WTC11 (cell line): ENCODE results near the gene ZNF532. TPM values are rescaled to one million over a fixed set of nuclear protein-coding genes. Genes with fewer than 3 reads are reported as not detected.
A peak's percentile ranks its signal among the peaks of the same experiment; 100 is the strongest.

Experiments
- ATAC-seq: fragments of 200-7000 bp; cut with Tn5 transposase; 2 replicates; pipeline ENCODE4 v1.10.0; 2021; ENCODE audit warnings: mild to moderate bottlenecking, moderate library complexity
- CTCF ChIA-PET: fragments of 300-600 bp; sonication (Branson Sonifier 250); formaldehyde crosslinking; loops from one replicate; lab custom pipeline; 2021; ENCODE audit warnings: antibody characterized with exemption; lab: Charles Lee
- POLR2A ChIA-PET: fragments of 350-600 bp; sonication (Branson Sonifier 250); formaldehyde crosslinking; loops from one replicate; lab custom pipeline; 2021; ENCODE audit warnings: antibody characterized with exemption; lab: Charles Lee
- DNase-seq: peaks from one replicate; pipeline ENCODE4 v3.0.0; 2021; ENCODE audit warnings: low spot score
- H3K27ac Mint-ChIP-seq: 2 replicates; pipeline ENCODE4 v1.8.0; 2021; ENCODE audit warnings: mixed read lengths
- H3K27me3 Mint-ChIP-seq: 2 replicates; pipeline ENCODE4 v1.8.0; 2021; ENCODE audit warnings: low read depth, mild to moderate bottlenecking, moderate library complexity, mixed read lengths
- H3K36me3 Mint-ChIP-seq: 2 replicates; pipeline ENCODE4 v1.8.0; 2021; ENCODE audit warnings: mixed read lengths
- H3K4me1 Mint-ChIP-seq: 2 replicates; pipeline ENCODE4 v1.8.0; 2022; ENCODE audit warnings: mixed read lengths
- H3K4me3 Mint-ChIP-seq: 2 replicates; pipeline ENCODE4 v1.8.0; 2021; ENCODE audit warnings: mild to moderate bottlenecking, moderate library complexity, mixed read lengths
- H3K9me3 Mint-ChIP-seq: 2 replicates; pipeline ENCODE4 v1.8.0; 2021; ENCODE audit warnings: mixed read lengths
- CREM ChIP-seq: sonication (generic); formaldehyde crosslinking; IDR thresholded peaks from 2 replicates; pipeline ENCODE4 v1.8.1; 2022; ENCODE audit warnings: mild to moderate bottlenecking, missing genetic modification reagents, moderate library complexity
- FOXJ3 ChIP-seq: sonication (generic); formaldehyde crosslinking; IDR thresholded peaks from 2 replicates; pipeline ENCODE4 v1.9.0; 2021; ENCODE audit warnings: missing genetic modification reagents, mild to moderate bottlenecking, borderline replicate concordance
- FOXK1 ChIP-seq: sonication (generic); formaldehyde crosslinking; IDR thresholded peaks from 2 replicates; pipeline ENCODE4 v1.8.0; 2022; ENCODE audit warnings: mild to moderate bottlenecking, moderate library complexity, missing genetic modification reagents
- JUN ChIP-seq: sonication (generic); formaldehyde crosslinking; IDR thresholded peaks from 2 replicates; pipeline ENCODE4 v1.8.0; 2023; ENCODE audit warnings: mild to moderate bottlenecking, missing genetic modification reagents
- MYBL2 ChIP-seq: sonication (generic); formaldehyde crosslinking; IDR thresholded peaks from 2 replicates; pipeline ENCODE4 v1.8.1; 2023; ENCODE audit warnings: mild to moderate bottlenecking, moderate library complexity, missing genetic modification reagents
- SMAD4 ChIP-seq: sonication (generic); formaldehyde crosslinking; IDR thresholded peaks from 2 replicates; pipeline ENCODE4 v1.8.0; 2022; ENCODE audit warnings: mild to moderate bottlenecking, missing genetic modification reagents
- SP1 ChIP-seq: sonication (generic); formaldehyde crosslinking; conservative IDR thresholded peaks from 2 replicates; pipeline ENCODE4 v1.8.1; 2022; ENCODE audit warnings: missing genetic modification reagents
- TP53 ChIP-seq: sonication (generic); formaldehyde crosslinking; IDR thresholded peaks from 2 replicates; pipeline ENCODE4 v1.8.1; 2023; ENCODE audit warnings: mild to moderate bottlenecking, missing genetic modification reagents
- ZNF138 ChIP-seq: sonication (generic); formaldehyde crosslinking; conservative IDR thresholded peaks from 2 replicates; pipeline ENCODE4 v1.8.1; 2022; ENCODE audit warnings: mild to moderate bottlenecking, moderate library complexity, missing genetic modification reagents
- ZNF317 ChIP-seq: sonication (generic); formaldehyde crosslinking; IDR thresholded peaks from 2 replicates; pipeline ENCODE4 v1.8.1; 2023; ENCODE audit warnings: low read depth, mild to moderate bottlenecking, moderate library complexity, missing genetic modification reagents, borderline replicate concordance
- total RNA-seq: library from RNA; stranded (reverse); gene quantifications from 3 replicates; pipeline ENCODE4 v1.2.3, GENCODE V29; 2021
- TF ChIP-seq, protein P1 (sequence below): sonication (generic); formaldehyde crosslinking; IDR thresholded peaks from 2 replicates; pipeline ENCODE4 v1.8.0; 2023; ENCODE audit warnings: missing genetic modification reagents
- TF ChIP-seq, protein P2 (sequence below): fragments of 250-450 bp; sonication (Bioruptor Pico); IDR thresholded peaks from 2 replicates; pipeline ENCODE4 v2.1.2; 2022; ENCODE audit warnings: mild to moderate bottlenecking, moderate library complexity
- TF ChIP-seq, protein P3 (sequence below): sonication (generic); formaldehyde crosslinking; IDR thresholded peaks from 2 replicates; pipeline ENCODE4 v1.8.1; 2023; ENCODE audit warnings: mild to moderate bottlenecking, missing genetic modification reagents, moderate library complexity
- TF ChIP-seq, protein P4 (sequence below): sonication (generic); formaldehyde crosslinking; IDR thresholded peaks from 2 replicates; pipeline ENCODE4 v1.8.1; 2023; ENCODE audit warnings: mild to moderate bottlenecking, moderate library complexity, missing genetic modification reagents
- TF ChIP-seq, protein P5 (sequence below): sonication (generic); formaldehyde crosslinking; conservative IDR thresholded peaks from 2 replicates; pipeline ENCODE4 v1.8.1; 2022; ENCODE audit warnings: mild to moderate bottlenecking, missing genetic modification reagents
- TF ChIP-seq, protein P6 (sequence below): sonication (generic); formaldehyde crosslinking; IDR thresholded peaks from 2 replicates; pipeline ENCODE4 v1.8.0; 2022; ENCODE audit warnings: missing genetic modification reagents
- TF ChIP-seq, protein P7 (sequence below): fragments of 250-450 bp; sonication (Bioruptor Pico); IDR thresholded peaks from 2 replicates; pipeline ENCODE4 v1.9.0; 2021; ENCODE audit warnings: moderate library complexity, mild to moderate bottlenecking, inconsistent platforms, borderline replicate concordance
- TF ChIP-seq, protein P8 (sequence below): sonication (generic); formaldehyde crosslinking; IDR thresholded peaks from 2 replicates; pipeline ENCODE4 v1.8.1; 2022; ENCODE audit warnings: mild to moderate bottlenecking, missing genetic modification reagents, moderate library complexity, borderline replicate concordance

Gene ZNF532
- total RNA-seq, 1 experiment from 2014 or later, result 171 TPM

DNA sequence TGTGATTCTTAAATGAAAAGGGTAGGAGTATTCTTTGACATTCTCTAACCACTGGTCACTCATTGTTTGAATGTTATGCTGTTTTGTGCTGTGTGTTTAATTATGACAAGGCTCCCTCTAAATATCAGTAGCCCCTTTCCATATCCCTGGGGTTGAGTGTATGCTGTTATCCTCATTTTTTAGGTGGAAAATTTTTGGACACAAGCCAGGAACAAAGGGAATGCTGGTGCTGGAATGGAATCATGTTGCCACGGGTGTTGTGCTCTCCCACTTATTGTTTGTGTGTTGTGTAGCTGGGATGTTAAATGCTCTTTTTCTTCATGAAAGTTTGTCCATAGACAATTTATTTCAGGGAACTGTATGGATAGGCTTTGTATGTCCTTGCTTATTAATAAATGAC lies 43.3 kb downstream of the ZNF532 start:
- ATAC-seq (no peak), DNase-seq (no peak)
- TF ChIP-seq, protein P1, sequence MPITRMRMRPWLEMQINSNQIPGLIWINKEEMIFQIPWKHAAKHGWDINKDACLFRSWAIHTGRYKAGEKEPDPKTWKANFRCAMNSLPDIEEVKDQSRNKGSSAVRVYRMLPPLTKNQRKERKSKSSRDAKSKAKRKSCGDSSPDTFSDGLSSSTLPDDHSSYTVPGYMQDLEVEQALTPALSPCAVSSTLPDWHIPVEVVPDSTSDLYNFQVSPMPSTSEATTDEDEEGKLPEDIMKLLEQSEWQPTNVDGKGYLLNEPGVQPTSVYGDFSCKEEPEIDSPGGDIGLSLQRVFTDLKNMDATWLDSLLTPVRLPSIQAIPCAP (CRISPR knock-in tag), result no peak
- TF ChIP-seq, protein P2, sequence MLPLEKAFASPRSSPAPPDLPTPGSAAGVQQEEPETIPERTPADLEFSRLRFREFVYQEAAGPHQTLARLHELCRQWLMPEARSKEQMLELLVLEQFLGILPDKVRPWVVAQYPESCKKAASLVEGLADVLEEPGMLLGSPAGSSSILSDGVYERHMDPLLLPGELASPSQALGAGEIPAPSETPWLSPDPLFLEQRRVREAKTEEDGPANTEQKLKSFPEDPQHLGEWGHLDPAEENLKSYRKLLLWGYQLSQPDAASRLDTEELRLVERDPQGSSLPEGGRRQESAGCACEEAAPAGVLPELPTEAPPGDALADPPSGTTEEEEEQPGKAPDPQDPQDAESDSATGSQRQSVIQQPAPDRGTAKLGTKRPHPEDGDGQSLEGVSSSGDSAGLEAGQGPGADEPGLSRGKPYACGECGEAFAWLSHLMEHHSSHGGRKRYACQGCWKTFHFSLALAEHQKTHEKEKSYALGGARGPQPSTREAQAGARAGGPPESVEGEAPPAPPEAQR (CRISPR knock-in tag), result no peak
- TF ChIP-seq CREM (CRISPR knock-in tag), result no peak
- TF ChIP-seq SP1 (CRISPR knock-in tag), result no peak
- TF ChIP-seq, protein P3, sequence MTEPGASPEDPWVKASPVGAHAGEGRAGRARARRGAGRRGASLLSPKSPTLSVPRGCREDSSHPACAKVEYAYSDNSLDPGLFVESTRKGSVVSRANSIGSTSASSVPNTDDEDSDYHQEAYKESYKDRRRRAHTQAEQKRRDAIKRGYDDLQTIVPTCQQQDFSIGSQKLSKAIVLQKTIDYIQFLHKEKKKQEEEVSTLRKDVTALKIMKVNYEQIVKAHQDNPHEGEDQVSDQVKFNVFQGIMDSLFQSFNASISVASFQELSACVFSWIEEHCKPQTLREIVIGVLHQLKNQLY (CRISPR knock-in tag), result no peak
- no peak for TF ChIP-seq FOXJ3 (CRISPR knock-in tag)
- no peak for TF ChIP-seq ZNF138
- TF ChIP-seq, protein P4, sequence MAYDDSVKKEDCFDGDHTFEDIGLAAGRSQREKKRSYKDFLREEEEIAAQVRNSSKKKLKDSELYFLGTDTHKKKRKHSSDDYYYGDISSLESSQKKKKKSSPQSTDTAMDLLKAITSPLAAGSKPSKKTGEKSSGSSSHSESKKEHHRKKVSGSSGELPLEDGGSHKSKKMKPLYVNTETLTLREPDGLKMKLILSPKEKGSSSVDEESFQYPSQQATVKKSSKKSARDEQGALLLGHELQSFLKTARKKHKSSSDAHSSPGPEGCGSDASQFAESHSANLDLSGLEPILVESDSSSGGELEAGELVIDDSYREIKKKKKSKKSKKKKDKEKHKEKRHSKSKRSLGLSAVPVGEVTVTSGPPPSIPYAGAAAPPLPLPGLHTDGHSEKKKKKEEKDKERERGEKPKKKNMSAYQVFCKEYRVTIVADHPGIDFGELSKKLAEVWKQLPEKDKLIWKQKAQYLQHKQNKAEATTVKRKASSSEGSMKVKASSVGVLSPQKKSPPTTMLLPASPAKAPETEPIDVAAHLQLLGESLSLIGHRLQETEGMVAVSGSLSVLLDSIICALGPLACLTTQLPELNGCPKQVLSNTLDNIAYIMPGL (CRISPR knock-in tag), result no peak
- TF ChIP-seq FOXK1 (CRISPR knock-in tag), result no peak
- Mint-ChIP-seq H3K27ac (peak overlapping the region; percentile 90), H3K4me3 (no peak overlapping the region), H3K27me3 (no peaks in the 10 kb centered on the region), H3K36me3 (peaks cover 21% of the 10 kb centered on the region), H3K9me3 (no peaks in the 10 kb centered on the region), H3K4me1 (peaks cover 84% of the 10 kb centered on the region)
- CTCF ChIA-PET, result no interaction called here
- POLR2A ChIA-PET, result no interaction called here

DNA sequence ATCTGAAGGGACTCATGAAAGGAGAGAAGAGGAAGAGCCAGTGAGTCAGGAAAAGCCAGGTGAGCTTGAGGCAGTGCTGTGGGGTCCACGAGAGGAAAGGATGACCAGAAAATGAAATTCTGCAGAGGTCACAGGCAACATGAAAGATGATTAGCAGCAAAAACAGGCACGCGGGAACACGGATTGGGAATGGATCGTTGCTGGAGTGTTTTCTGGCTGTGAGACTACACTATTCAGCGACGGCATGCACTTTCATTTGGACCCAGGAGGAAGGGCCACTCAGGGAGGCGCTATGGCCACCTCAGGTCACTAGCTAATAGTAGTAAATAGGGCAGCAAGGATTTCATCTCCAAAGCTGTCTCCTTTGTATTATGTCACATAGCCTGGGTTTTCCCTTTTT lies 44.8 kb downstream of the ZNF532 start:
- H3K4me1 Mint-ChIP-seq, result peaks cover 83% of the 10 kb centered on the region
- no peaks in the 10 kb centered on the region for H3K9me3 Mint-ChIP-seq
- ChIA-PET POLR2A (no interaction called here), CTCF (interaction anchor here (1.0 kb wide), 1 partner anchor 10 kb away, joined by 3 read pairs; no protein-coding TSS in a partner anchor)
- peaks cover 11% of the 10 kb centered on the region for H3K36me3 Mint-ChIP-seq
- ATAC-seq, result peak; percentile 9; the same call in 1 of the 2 replicates
- TF ChIP-seq, protein P5, sequence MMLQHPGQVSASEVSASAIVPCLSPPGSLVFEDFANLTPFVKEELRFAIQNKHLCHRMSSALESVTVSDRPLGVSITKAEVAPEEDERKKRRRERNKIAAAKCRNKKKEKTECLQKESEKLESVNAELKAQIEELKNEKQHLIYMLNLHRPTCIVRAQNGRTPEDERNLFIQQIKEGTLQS (CRISPR knock-in tag), result no peak
- TF ChIP-seq, protein P6, sequence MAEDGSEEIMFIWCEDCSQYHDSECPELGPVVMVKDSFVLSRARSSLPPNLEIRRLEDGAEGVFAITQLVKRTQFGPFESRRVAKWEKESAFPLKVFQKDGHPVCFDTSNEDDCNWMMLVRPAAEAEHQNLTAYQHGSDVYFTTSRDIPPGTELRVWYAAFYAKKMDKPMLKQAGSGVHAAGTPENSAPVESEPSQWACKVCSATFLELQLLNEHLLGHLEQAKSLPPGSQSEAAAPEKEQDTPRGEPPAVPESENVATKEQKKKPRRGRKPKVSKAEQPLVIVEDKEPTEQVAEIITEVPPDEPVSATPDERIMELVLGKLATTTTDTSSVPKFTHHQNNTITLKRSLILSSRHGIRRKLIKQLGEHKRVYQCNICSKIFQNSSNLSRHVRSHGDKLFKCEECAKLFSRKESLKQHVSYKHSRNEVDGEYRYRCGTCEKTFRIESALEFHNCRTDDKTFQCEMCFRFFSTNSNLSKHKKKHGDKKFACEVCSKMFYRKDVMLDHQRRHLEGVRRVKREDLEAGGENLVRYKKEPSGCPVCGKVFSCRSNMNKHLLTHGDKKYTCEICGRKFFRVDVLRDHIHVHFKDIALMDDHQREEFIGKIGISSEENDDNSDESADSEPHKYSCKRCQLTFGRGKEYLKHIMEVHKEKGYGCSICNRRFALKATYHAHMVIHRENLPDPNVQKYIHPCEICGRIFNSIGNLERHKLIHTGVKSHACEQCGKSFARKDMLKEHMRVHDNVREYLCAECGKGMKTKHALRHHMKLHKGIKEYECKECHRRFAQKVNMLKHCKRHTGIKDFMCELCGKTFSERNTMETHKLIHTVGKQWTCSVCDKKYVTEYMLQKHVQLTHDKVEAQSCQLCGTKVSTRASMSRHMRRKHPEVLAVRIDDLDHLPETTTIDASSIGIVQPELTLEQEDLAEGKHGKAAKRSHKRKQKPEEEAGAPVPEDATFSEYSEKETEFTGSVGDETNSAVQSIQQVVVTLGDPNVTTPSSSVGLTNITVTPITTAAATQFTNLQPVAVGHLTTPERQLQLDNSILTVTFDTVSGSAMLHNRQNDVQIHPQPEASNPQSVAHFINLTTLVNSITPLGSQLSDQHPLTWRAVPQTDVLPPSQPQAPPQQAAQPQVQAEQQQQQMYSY (CRISPR knock-in tag), result peak; percentile 53
- DNase-seq, result no peak
- H3K27me3 Mint-ChIP-seq, result no peaks in the 10 kb centered on the region
- H3K27ac Mint-ChIP-seq, result peak overlapping the region; percentile 95
- no peak overlapping the region for H3K4me3 Mint-ChIP-seq

DNA sequence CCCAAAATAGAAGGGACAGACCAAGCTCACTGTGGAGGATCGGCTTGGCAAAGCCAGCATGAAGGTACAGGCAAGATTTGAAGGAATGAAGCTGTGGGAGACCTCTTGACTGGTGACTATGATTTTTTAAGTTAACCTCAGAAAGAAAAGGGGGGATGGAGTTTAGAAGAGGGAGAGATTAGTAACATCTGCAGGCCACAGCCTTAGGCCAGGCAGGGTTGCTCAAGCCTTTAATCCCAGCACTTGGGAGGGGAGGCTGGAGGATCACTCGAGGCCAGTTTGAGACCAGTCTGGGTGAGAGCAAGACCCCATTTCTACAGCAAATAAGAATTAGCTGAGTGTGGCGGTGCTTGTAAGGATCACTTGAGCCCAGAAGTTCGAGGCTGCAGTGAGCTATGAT lies 46.6 kb downstream of the ZNF532 start:
- ChIA-PET POLR2A (interaction anchor here (1.1 kb wide), 1 partner anchor 47 kb away, joined by 3 read pairs; the partner anchor contains the start of gene ZNF532), CTCF (interaction anchor here (0.6 to 1.9 kb wide), 4 partner anchors 16 to 147 kb away, joined by 3 to 5 read pairs (median 4); no protein-coding TSS in a partner anchor)
- Mint-ChIP-seq H3K36me3 (peaks cover 5% of the 10 kb centered on the region; the same call in 1 of the 2 replicates), H3K9me3 (no peaks in the 10 kb centered on the region)
- no peak for ATAC-seq
- no peak for TF ChIP-seq JUN (CRISPR knock-in tag)
- no peak for TF ChIP-seq MYBL2 (CRISPR knock-in tag)
- no peak for TF ChIP-seq ZNF317
- TF ChIP-seq ZNF138, result no peak
- no peak for TF ChIP-seq TP53 (CRISPR knock-in tag)
- TF ChIP-seq, protein P3 (CRISPR knock-in tag), result no peak
- TF ChIP-seq, protein P7, sequence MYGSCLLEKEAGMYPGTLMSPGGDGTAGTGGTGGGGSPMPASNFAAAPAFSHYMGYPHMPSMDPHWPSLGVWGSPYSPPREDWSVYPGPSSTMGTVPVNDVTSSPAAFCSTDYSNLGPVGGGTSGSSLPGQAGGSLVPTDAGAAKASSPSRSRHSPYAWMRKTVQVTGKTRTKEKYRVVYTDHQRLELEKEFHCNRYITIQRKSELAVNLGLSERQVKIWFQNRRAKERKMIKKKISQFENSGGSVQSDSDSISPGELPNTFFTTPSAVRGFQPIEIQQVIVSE (CRISPR knock-in tag), result no peak
- no peak for TF ChIP-seq FOXJ3 (CRISPR knock-in tag)
- no peak for TF ChIP-seq SMAD4 (CRISPR knock-in tag)
- TF ChIP-seq, protein P8, sequence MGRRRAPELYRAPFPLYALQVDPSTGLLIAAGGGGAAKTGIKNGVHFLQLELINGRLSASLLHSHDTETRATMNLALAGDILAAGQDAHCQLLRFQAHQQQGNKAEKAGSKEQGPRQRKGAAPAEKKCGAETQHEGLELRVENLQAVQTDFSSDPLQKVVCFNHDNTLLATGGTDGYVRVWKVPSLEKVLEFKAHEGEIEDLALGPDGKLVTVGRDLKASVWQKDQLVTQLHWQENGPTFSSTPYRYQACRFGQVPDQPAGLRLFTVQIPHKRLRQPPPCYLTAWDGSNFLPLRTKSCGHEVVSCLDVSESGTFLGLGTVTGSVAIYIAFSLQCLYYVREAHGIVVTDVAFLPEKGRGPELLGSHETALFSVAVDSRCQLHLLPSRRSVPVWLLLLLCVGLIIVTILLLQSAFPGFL (CRISPR knock-in tag), result no peak
- TF ChIP-seq, all 79 proteins: peak for 0
- Mint-ChIP-seq H3K27me3 (no peaks in the 10 kb centered on the region), H3K4me1 (peaks cover 90% of the 10 kb centered on the region), H3K27ac (peak overlapping the region; percentile 62), H3K4me3 (peak overlapping the region; percentile 1; the same call in 1 of the 2 replicates)
- DNase-seq, result no peak
